GM12872 (cell line): Measurements from ENCODE around the gene ANKRD39.

Source experiments
- CTCF ChIP-seq: IDR thresholded peaks from 3 replicates; pipeline ENCODE4 v1.5.1; 2011; ENCODE audit warnings: low read depth, mild to moderate bottlenecking, low read length, moderate library complexity; ENCODE audit not compliant: insufficient read depth

Gene ANKRD39

GRCh38 chr2:96806468-96807126, 51.2 kb downstream of the ANKRD39 start:
- no peak for TF ChIP-seq CTCF

GRCh38 chr2:96804986-96805385, 52.8 kb downstream of the ANKRD39 start:
- no peak for TF ChIP-seq CTCF

GRCh38 chr2:96802721-96803120, 55.1 kb downstream of the ANKRD39 start:
- TF ChIP-seq CTCF = no peak

- 0 out of 3 replicates have a peak, but pooled peaks have one; percentile 2 for TF ChIP-seq CTCF
Measured at GRCh38 chr2:96801786-96802595, 55.8 kb downstream of the ANKRD39 start.

- peak; percentile 97 for TF ChIP-seq CTCF
Measured at GRCh38 chr2:96801005-96801785, 56.6 kb downstream of the ANKRD39 start.

GRCh38 chr2:96800061-96801004, 57.5 kb downstream of the ANKRD39 start:
- no peak for TF ChIP-seq CTCF
